HG03064 (cell line): ENCODE results near the gene RNF224.

Source experiments
- ATAC-seq: cut with Tn5 transposase; IDR thresholded peaks from one replicate; pipeline ENCODE4 v1.9.1; 2021; ENCODE audit warnings: low read depth; ENCODE audit not compliant: unreplicated experiment

Gene RNF224

GRCh38 chr9:137225699-137226331 lies 1.5 kb upstream of the RNF224 start:
- no peak for ATAC-seq

DNA sequence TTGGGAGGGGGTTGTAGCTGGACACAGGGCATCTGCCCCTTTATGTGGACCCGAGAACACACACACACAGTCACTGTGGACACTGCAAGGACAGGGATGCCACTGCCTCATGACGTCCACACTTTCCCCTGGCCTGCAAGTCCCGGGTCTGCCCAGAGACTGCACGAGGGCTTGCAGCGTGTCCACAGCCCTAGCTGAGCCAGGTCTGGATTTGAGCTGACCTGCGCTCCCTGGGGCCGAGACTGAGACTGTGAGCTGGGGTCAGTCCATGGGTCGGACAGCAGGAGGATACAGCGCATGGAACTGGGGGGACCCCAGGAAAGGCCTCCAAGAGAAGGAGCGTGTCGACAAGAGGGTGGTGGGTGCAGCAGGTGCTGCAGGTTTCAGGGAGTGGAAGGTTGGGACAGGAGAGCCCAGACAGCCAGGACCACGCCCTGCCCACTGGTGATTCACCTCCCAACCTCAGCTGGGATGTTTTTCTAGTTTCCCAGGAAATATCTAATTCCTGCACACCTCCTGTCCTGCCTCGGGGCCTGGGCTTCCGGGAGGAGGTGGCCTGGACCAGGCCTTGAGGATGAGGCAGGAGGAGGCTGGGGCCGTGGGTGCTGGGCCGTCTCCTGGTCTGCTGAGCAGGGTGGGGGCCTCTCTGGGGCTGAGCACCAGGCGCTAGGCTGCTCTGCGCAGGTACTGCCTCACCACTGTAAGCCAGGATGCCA lies 806 bp upstream of the RNF224 start:
- ATAC-seq: no peak

- no peak for ATAC-seq
Observed at GRCh38 chr9:137227853-137228505, 677 bp downstream of the RNF224 start.

DNA sequence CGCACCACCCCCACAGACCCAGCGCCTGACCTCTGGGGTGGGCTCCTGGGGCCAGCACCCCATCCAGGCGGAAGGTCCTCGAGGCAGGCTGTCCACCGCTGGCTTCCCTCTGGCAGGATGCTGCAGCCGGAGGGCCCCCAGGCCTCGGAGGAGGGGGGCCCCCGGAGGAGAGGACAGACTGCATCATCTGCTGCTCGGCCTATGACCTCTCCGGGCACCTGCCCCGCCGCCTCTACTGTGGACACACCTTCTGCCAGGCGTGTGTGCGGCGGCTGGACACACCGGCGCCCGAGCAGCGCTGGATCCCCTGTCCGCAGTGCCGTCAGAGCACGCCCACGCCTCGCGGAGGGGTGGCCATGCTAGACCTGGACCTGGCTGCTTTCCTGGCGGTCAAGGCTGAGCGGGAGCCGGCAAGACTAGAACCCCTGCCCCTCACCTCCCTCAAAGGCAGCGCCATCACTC lies 1.2 kb downstream of the RNF224 start:
- no peak for ATAC-seq

DNA sequence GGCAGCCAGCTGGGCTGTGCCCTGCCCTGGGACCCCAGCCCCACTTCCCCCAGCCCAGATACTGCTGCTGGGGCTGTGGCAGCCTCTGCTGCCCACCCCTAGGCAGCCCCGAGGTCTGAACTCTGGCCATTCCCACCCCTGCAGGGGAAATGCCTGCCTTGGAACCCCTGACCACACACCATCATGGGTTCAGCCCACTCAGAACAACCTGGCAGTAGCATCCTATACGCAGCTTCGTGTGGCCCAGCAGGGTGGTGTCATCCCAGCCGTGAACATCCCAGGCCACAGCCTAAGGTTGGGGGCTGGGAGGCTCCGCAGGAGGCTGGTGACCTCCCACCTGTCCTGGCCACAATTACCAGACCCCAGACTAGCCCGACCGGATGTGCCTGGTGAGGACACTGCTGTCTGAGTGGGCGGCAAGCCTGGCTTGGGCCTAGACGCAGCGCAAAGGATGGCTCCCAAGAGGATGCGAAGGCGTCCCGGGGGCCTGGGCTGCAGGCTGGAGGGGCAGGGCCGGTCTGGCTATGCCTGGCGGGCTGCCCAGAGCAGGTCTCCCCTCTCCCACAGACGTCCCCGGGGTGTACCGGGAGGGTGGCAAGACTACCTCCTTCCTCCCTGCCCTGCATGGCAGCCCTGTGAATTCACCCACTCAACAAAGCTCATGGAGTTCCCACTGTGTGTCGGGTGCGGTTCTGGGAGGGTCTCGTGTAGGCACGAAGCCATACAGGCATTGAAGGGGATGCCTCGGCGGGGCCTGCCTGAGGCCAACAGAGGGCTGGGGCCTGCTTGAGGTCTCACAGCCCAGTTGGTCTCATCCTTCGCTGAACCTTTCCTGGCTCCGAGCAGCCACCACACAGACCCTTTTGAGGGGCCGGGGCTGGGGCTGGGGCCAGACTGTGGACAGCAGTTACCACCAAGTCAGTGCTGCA lies 1.9 kb downstream of the RNF224 start:
- ATAC-seq: no peak

DNA sequence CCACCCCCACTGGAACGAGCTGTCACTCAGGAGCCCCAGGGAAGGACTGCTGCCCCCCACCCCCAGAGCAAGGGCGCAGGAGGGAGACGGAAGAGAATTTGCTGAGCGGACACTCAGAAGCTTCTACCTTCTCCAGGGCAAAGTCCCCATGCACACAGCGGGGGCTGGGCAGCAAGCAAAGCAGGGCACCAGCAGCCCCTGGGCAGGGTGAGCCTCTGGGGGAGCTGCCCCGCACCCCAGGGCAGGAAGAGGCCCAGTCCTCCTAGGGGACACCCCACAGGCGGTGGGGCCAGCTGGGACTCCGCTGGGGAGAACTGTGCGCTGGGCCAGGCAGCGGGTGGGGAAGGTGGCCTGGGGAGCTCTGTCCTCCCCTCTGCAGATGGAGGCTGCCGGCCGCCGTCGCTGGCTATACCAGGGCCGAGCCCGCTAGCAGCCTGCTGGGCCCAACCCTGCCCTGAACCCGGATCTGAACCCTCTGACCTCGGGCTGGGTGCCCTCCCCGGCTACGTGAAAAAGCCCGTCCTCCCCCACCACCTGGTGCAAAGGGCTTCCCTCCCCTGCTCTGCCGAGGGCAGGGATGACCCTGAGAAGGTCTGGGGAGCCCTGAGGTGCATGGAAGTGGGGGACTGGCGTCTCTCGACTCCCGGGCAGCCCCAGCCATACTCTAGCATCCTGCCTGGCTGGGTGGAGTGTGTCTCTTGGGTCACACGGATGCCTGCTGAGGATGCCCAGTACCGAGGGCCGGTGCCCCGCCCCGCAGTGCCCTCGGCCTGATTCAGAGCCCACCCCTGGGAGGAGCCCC lies 2.8 kb downstream of the RNF224 start:
- no peak for ATAC-seq

DNA sequence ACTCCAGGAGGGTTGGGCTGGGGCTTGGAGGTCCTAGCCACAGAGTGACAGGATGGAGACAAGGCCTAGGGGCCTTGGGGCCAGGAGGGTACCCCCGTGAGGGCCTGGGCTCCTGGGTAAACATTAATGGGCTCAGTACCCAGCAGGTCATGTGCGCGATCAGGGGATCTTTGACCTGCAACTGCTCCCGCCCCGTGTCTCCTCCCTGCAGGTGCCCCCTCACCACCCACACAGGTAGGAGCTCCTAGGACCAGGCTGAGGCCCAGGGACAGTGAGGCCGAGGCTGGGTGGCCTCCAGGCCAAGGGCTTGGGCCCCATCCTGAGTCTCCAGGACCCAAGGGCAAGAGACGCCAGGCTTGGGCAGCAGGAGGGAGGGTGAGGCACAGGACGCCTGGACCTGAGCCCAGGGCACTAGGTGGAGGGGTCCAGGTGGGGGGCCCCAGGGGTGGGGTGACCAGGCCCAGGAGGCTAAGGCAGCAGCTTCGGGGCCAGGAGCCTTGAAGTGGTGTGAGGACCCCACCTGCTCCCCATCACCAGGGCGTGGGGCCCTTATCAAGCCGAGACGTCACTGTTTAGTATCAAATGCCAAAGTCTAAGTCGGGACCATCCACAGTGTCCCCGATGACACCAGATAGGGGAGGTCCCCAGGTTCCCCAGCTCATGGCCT lies 3.5 kb downstream of the RNF224 start, which contains the start of gene SLC34A3:
Gene SLC34A3 (plus strand): TSS at position 197 of the 667 bp plus-strand sequence. CDS start 802 bp downstream, outside the sequence.
- ATAC-seq: no peak

GRCh38 chr9:137231372-137232039 lies 4.2 kb downstream of the RNF224 start:
- ATAC-seq: no peak

DNA sequence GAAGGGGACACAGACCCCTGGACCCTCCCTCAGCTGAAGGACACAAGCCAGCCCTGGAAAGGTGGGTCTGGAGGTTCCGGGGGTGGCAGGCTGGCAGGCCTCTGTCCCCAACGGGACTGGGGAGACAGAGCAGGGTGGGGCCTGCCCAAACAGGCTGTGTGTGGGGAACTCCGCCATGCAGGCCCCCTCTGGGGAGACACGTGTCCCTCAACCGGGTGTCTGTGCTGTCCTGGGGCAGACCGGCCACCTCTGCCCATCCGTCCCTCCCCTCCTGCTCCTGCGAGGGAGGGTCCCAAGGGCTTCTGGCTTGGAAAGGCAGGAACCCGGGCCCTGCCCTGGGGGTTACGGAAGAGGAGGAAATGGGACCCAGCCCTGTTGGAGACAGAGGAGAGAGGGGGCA lies 4.8 kb downstream of the RNF224 start:
- ATAC-seq: no peak

- no peak for ATAC-seq
Observed at GRCh38 chr9:137232510-137232909, 5.2 kb downstream of the RNF224 start.

DNA sequence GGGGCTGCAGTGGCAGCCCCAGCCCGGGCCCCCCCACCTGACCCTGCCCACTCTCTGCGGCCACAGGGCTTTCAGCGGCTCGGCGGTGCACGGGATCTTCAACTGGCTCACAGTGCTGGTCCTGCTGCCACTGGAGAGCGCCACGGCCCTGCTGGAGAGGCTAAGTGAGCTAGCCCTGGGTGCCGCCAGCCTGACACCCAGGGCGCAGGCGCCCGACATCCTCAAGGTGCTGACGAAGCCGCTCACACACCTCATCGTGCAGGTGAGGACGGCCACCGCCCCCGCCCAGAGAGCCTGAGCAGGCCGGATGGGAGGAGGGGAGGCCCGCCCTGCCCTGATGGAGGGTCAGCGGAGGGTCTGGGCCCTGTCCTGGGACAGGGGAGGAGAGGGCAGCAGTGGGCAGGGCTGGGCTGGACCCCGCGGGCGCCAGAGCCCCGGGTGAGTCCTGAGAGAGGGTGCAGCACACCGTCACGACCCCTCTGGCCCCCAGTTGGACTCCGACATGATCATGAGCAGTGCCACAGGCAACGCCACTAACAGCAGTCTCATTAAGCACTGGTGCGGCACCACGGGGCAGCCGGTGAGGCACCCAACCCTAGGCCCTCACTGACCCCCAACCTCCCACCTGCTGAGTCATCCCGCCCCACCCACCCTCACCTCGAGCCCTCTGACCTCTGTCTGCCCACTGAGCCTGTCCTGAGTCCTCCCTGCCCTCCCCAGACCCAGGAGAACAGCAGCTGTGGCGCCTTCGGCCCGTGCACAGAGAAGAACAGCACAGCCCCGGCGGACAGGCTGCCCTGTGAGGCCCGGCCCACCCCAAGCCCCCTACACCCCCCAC lies 6.1 kb downstream of the RNF224 start:
- ATAC-seq: no peak

- ATAC-seq: no peak
Observed at GRCh38 chr9:137234055-137234697, 6.9 kb downstream of the RNF224 start.

DNA sequence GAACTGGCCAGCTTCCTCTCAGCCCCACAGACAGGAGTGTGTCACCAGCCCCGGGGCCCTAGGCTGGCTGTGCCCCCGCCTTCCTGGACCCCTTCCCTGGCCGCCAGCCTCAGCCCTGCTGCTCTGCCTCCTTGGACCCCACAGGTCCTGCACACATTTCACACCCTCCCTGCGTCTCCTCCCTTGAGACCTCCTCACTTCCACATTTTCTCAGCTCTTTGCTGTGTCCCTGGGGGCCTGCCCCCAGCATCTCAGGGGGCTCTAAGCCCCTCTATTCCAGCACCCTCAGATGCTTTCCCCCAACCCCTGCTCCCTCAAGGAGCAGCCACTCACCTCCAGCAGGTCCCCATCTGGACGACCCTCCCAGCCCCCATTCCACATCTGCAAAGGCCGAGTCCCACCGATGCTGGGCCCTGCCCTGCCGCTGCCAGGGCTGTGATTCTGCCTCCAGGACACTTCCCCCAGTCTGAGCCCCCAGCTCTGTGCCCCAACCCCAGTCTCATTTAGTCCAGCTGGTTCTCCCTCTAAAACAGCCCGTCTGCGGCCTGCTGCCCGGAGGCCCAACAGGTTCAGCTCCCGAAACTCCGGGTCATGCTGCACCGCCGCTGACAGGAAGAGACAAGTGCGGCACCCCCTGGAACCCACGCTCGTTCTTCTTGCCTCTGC lies 7.6 kb downstream of the RNF224 start:
- ATAC-seq: no peak

GRCh38 chr9:137235424-137236237 lies 8.3 kb downstream of the RNF224 start:
- no peak for ATAC-seq

DNA sequence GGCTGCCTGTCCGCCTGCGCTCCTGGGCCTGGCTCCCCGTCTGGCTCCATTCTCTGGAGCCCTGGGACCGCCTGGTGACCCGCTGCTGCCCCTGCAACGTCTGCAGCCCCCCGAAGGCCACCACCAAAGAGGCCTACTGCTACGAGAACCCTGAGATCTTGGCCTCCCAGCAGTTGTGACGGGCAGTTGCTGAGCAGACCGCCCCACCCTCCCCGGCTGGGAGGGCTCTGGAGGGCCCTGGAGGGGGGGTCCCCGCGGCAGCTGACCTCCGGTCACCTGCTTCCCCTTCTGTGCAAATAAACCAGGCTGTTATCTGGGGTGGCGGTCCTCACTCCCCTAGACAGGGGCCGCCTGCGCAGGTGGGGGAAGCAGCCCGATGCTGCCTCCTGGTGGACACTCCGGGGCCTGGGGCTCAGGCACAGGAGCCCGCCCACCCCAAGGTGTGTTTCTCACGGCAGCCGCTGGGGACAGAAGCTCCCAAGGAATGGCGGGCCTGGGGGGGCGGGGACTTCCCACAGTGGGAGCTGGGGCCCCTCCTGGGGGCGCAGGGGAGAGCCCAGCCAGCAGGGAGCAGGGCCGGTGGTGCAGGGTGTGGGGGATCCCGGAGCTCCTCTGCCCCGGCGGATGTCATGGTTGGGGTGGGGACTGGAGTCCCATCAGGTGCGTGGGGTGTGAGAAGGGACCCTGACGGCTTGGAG lies 9.1 kb downstream of the RNF224 start:
- ATAC-seq: no peak
